ENCODE measurements around the gene WDR87.
"Not testable (repeated sequence)": the region's sequence is repeated elsewhere in the genome, so short reads cannot be mapped to it uniquely, and the experiment has no call there.

The WDR87 gene

GRCh38 chr19:37929355-37929923 is 23.0 kb upstream of the WDR87 start:
- no peak for DNase-seq

DNA sequence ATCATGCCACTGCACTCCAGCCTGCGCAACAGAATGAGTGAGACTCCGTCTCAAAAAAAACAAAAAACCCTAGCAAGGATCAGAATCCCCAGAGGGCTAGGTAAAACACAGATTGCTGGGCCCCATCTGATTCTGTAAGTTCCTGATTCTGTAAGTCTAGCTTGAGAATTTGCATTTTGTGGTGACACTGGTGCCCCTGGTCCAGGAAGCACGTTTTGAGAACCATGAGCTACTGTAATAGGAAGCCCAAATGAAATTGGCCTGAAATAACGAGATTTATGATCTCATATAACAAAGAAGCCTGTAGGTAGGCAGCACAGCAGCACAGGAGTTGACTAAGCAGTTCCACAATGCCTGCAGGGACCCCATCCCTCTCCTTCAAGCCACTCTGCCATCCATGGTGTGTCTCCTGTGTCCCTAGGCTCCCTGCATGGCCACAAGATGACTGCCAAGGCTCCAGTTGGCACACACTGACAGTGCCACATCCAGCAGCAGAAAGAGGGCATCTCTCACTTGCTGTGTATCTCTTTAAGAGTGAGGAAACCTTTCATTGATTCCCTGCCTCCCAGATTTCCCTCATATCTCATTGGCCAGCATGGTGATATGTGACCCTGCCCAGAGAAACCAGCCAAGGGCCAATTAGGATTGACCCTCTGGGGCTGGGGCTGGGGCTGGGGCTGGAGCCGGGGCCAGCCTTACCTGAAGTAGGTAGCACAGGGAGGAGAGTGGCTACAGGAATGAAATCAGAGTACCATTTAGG is 22.3 kb upstream of the WDR87 start:
- DNase-seq = no peak

DNA sequence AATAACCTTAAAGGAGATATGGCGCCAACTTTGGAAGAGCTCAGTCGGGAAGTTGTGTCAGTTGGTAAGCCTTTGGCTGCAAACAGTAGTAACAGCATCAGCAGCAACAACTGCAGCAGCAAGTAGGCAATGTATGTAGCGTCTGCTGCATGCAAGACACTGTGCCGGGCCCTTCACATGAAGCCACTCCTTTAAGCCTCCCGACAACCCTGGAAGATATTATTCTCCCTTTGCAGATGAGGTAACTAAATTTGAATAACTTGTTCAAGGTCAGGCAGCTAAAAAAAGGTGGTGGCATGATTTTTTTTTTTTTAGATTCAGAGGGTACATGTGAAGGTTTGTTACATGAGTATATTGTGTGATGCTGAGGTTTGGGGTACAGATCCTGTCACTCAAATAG is 20.3 kb upstream of the WDR87 start:
- DNase-seq = no peak

GRCh38 chr19:37926255-37926654 is 19.9 kb upstream of the WDR87 start:
- no peak for DNase-seq

DNA sequence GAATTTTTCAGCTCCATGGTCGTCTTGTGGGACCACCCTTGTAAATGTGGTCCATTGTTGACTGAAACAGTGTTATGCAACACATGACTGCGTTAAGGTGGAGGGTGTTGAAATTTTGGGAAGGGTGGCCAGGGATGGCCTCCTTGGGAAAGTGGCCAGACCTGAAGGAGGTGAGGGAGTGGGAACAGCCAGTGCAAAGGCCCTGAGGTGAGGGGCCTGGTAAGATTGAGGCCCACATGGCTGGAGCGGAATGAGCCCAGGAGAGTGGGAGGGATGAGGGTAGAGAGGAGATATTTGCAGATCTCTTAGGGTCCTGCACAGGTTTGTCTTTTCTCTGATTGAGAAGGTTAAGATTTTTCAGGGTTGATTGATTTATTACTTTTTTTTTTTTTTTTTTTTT is 18.8 kb upstream of the WDR87 start:
- DNase-seq = no peak

- not testable (repeated sequence) for DNase-seq
Observed at GRCh38 chr19:37924573-37924972, 18.2 kb upstream of the WDR87 start.

DNA sequence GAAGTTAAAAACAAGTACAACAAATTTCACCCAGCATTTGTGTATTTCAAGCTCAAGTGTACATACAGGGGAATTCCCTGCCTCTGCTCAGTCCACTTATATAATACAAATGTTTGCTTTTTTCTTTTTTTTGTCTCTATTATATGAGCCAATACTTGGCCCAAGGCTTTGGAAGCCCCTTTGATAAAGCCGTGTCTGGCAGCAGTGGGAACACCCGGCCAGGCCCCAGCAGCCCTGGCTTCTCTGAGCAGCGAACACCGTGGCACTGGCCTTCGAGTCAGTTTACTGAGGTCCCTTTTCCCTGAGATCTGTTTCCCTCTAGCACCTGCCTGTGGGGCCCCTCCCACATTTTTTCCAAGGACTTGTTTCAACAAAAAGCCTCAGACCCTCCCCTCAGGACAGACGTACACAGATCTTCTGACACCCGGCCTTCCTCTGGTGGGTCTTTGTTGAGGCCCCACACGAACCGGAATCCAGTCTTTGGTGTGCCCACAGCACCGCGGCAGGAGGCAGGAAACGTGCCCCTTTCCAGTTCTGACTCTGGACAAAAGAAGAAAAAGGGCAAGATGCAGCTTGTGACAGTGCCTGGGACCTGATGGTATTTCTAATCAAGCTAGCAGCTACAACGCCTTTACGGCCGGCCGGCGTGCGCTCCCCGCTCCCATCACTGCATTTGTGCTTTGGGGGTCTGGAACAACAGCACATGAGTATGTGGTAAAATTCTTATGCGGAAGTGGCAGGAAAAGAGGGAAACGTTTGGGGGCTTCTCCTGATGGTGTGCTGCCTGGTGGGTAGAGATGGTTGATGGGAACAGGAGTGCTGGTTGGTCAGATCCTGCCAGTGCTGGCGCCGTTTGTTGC is 14.4 kb upstream of the WDR87 start:
- no peak for DNase-seq

DNA sequence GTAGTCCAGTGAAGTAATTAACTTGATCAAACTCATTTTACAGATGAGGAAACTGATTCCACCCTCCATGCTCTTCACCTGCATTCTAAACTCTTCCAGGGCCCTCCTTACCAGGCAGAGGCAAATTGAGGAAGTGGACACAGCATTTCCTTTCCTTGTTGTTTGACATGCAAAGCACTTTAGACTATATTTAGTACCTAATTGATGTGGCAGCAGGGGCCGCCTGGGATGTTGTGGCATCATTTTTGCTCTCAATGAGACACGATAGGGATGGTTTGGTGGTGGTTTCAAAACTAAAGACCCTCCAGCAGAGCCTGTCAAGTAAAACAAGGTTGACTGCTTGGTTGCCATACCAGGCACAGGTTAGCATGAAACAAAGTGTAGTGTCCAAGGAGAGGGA is 8.5 kb upstream of the WDR87 start:
- DNase-seq = no peak

DNA sequence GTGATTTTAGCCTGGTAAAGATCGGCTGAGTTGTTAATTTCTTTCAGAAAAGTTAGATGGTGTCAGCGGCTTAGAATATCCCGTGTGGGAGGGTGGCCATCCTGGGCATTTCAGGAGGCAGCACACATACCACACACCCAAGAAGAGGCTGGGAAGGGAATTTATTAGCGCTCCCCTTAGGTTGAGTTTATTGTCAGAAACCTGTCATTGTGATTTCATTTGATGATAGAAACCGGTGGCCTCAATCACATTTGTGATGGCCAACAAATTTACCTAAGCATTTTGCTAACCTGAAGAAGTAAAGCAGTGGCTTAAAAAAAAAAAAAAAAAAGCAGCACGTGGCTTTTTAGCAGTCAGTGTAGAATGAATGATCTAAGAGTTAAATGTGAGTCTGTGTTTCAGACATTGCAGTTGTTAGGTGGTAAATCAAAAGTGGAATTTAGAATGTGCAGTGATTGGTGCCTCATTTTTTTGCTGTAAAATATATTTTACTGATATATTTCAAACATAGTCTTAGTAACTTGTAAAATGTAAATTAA is 3.3 kb upstream of the WDR87 start:
- no peak for DNase-seq

- no peak for DNase-seq
Observed at GRCh38 chr19:37907735-37908455, 1.5 kb upstream of the WDR87 start.

- peak; percentile 55 for DNase-seq
Observed at GRCh38 chr19:37906869-37907734, 708 bp upstream of the WDR87 start, which contains the start of gene SIPA1L3. TSS of gene SIPA1L3 (plus strand) at chr19:37907208. CDS start at chr19:38081566, 174,358 bp downstream.

DNA sequence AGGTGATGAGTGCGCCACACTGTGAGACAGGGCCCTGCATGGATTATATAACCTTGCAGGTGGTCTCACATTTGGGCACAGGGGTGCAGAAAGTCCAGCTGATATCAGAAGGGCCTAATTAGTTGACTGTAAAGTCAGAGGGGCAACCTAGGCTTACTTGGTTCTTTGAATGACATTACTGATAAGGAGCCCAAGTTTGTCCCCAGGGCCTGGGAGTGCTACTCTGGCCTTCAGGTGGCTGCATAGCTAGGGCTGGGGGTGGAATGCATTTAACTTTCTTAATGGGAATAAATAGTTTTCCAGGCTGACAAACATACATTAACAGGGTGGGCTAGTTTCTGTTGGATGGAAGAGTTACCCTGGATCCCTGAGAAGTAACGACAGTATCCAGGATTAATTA is 3.3 kb downstream of the WDR87 start:
- DNase-seq = no peak

DNA sequence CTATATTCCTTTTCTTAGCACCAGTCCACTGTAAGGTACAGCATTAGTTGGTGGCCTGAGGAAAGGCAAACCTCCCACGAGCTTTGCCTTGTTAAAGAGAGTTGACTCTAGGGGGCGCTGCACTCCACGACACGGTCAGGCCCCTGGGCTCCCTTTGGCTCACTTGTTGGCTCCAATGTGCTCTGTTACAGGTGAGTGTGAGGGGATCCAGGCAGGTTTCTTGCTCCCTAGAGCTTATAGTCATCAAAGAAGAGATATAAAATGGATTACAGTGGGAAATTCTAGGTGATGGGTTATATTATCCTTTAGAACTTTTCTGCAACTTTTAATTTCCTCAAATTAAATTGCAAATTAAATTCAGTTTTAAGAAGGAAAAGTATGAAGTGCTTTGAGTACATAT is 3.7 kb downstream of the WDR87 start:
- no peak for DNase-seq

DNA sequence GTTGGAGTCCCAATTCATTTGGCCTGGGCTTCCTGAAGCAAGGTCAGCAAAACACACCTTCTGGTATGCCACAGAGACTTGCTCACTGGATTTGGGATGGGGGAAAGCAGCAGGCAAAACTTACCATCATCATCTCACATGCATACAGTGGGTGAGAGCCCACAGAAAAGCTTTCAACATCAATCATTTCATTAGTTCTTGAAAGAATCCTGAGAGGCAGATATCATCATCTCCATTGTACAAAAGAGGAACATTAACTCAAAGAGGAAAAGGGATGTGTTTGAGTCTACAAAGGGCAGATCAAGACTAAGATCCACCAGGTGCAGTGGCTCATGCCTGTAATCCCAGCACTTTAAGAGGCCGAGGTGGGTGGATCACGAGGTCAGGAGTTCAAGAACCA is 6.4 kb downstream of the WDR87 start:
- DNase-seq = no peak

DNA sequence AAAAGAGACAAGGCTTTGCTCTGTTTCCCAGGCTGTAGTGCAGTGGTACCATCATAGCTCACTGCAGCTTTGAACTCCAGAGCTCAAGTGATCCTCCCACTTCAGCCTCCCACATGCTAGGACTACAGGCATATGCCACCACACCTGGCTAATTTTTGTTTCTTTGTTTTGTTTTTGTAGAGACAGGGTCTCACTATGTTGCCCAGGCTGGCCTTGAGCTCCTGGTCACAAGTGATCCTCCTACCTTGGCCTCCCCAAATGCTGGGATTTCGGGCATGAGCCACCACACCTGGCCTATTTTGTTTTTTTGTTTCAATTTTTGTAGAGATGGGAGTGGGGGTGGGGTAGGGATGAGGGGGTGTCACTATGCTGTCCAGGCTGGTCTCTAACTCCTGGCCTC is 6.9 kb downstream of the WDR87 start:
- no peak for DNase-seq

- no peak for DNase-seq
Observed at GRCh38 chr19:37896180-37896579, 10.2 kb downstream of the WDR87 start.

- no peak for DNase-seq
Observed at GRCh38 chr19:37893845-37894575, 12.4 kb downstream of the WDR87 start.

- no peak for DNase-seq
Observed at GRCh38 chr19:37886571-37886970, 19.8 kb downstream of the WDR87 start.

GRCh38 chr19:37885392-37885791 is 21.0 kb downstream of the WDR87 start:
- DNase-seq = no peak

- no peak for DNase-seq
Observed at GRCh38 chr19:37877147-37877546, 29.2 kb downstream of the WDR87 start.

DNA sequence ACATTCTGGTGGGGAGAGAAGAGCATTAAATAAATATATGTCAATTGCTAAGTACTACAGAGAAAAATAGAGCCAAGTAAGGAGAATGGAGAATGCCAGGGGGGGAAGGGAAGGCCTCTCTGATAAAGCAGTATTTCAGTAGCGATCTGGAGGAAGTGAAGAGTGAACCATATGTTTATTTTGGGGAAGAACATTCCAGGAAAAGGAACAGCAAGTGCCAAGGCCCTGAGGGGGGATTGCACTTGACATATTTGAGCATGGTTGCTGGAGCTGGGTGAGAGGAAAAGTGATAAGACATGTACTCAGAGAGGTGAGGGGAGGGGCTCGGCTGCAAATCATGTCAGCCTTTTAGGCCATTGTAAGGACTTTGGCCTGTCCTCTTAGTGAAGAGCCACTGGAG is 30.4 kb downstream of the WDR87 start:
- DNase-seq = no peak

All from SIG-M5 (cell line).